ENCODE results near the gene COLEC11.
"Not testable (repeated sequence)": the region's sequence is repeated elsewhere in the genome, so short reads cannot be mapped to it uniquely, and the experiment has no call there.

COLEC11 gene

DNA sequence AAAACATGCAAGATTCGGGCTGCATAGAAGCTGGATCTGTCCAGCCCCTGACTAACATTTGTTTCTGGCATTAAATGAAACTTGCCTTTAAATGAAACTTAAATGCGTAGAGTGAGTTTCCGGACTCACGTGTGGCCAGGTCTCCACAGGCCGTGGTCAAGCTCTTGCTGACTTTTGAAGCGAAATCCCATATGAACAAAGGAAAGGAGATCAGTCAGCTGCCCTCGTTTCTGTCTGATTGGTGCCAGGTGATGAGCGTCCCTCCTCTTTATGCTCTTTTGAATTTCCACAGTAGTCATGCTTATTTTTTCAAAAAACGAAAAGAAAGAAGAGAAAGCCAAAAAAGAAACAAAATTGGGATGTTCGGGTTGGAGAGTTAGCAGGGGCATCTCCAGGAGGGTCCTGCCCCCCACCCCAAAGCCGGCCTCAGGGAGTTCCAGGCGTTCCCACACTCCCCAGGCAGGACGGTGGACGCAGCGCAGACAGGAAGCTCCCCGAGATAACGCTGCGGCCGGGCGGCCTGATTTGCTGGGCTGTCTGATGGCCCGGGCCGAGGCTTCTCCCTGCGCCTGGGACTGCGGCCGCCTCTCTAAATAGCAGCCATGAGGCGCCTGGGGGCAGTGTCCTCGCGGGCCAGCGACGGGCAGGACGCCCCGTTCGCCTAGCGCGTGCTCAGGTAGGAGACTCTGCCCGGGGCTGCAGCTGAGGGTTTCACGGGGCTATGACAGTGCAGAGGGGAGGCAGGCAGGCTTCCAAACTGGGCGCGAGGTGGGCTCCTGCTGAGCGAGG is at the start of gene COLEC11:
Gene COLEC11, plus strand, starts transcription at position 620 of the 789 bp plus-strand sequence. CDS start 9,229 bp downstream, outside the sequence.
- Mint-ChIP-seq H3K27ac (peak within 1 kb of the TSS; percentile 38), H3K36me3 (ENCODE audit: low read depth) (peaks cover 15% of the 10 kb centered on the region), H3K4me1 (peaks cover 25% of the 10 kb centered on the region)

DNA sequence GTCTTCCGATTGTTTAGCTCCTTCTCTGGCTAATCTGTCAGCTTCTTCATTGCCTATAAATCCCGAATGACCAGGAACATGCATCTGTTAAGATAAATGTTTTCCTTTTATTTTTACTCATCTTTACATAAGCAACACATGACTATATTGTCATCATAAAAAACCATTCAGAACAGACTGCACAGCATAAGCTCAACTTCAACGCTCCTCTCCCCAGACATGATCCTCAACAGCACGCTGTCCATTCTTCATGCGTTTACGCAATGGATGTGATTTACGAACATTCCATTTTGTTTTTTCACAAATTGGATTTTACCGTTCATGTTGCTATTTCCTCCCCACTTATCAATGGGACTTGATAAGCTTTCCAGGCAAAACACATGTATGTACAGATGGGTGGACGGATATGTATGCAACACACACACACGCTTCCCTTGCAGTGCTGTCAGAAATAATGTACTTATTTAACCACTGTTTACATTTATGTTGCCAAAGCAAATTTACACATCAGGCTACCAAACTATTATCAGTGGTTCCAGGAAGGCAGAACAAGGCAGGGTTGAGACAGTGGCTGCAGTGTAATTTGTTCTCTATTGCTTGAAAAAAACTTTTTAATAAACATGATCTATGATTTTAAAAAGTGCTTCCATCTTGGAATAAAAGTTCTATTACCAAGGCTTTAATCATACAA is 49.0 kb upstream of the COLEC11 start:
- ATAC-seq (no peak), DNase-seq (no peak)
- Mint-ChIP-seq H3K36me3 (ENCODE audit: low read depth) (peaks cover 72% of the 10 kb centered on the region), H3K9me3 (no peaks in the 10 kb centered on the region), H3K27me3 (no peaks in the 10 kb centered on the region), H3K4me1 (no peaks in the 10 kb centered on the region), H3K4me3 (no peak overlapping the region), H3K27ac (no peak overlapping the region)

More for the DNA sequence above, at the start of gene COLEC11:
- H3K4me3 Mint-ChIP-seq = no peak within 1 kb of the TSS
- ATAC-seq = no peak
- no peaks in the 10 kb centered on the region for H3K27me3 Mint-ChIP-seq
- no peaks in the 10 kb centered on the region for H3K9me3 Mint-ChIP-seq
- no peak for DNase-seq

DNA sequence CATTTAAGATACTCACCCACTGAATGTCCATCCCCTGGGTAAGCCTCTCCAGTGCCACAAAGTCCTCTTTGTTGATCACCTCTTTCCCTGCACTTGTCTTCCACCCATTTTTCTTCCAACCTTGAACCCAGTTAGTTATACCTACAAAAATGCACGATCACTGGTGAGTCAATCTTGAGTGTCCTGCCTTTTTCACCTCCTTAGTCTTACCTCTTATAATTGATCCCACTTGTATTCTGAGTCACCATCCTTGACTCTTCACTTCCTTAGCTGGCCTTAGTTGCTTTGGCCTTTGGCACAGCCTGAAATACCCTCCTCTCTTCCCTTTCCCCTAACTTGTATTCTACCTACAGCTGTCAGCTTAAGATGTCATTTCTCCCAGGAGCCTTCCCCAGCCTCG is 47.0 kb upstream of the COLEC11 start:
- peaks cover 76% of the 10 kb centered on the region for H3K36me3 Mint-ChIP-seq (ENCODE audit: low read depth)
- DNase-seq (no peak), ATAC-seq (no peak)
- H3K27me3 Mint-ChIP-seq = no peaks in the 10 kb centered on the region
- H3K4me1 Mint-ChIP-seq = no peaks in the 10 kb centered on the region
- H3K27ac Mint-ChIP-seq = peak overlapping the region; percentile 2
- H3K9me3 Mint-ChIP-seq = no peaks in the 10 kb centered on the region
- no peak overlapping the region for H3K4me3 Mint-ChIP-seq

DNA sequence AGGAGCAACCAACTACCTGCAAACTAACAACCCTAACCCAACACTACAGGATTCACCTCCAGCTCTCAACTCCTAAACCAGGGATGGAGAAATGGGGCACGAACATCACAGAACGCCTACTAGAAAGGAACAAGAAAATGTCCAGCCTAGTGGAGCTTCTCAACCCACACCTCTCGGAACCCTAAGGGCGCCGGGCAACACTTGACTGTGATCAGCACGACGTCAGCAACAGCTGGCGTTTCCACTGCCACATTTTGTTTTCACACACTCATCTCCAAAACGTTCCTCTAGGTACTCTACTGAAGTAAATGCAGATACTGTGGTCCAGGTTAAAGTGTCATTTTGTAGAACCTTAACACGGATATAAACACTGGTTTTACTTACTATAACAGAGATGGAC is 41.0 kb upstream of the COLEC11 start:
- Mint-ChIP-seq H3K27me3 (no peaks in the 10 kb centered on the region), H3K27ac (no peak overlapping the region), H3K36me3 (ENCODE audit: low read depth) (peaks cover 70% of the 10 kb centered on the region), H3K4me1 (peaks cover 39% of the 10 kb centered on the region), H3K4me3 (no peak overlapping the region), H3K9me3 (no peaks in the 10 kb centered on the region)
- ATAC-seq (no peak), DNase-seq (no peak)

DNA sequence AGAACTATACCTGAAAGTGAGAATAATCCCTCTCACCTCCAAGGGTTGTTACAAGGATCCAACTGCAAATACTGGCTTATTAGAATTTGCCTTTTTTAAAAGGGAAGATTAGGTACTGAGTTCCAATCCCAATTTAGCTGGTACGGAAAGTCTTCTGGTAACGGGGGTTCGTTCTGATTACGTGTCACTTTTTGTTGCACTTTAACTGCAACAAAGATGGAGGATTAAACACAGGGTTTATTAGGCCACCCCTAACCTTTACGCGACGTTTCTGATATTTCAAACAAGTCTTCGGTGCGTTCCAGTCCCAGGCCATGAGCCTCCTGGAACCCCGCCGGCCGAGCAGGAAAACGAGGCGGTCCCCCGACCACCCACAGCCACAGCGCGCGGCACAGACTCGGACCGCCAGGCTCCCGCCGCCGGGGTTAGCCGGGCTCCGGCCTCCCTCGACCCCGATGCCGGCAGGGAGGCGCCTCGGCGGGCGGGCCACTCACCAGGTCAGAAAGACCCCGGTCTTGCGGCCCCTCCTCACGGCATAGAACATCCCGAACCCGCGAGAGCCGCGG is 37.2 kb upstream of the COLEC11 start:
- Mint-ChIP-seq H3K4me3 (peak overlapping the region; percentile 91), H3K27me3 (no peaks in the 10 kb centered on the region), H3K4me1 (peaks cover 58% of the 10 kb centered on the region), H3K36me3 (ENCODE audit: low read depth) (peaks cover 43% of the 10 kb centered on the region), H3K9me3 (no peaks in the 10 kb centered on the region), H3K27ac (peak overlapping the region; percentile 94)
- no peak for ATAC-seq
- DNase-seq = no peak

DNA sequence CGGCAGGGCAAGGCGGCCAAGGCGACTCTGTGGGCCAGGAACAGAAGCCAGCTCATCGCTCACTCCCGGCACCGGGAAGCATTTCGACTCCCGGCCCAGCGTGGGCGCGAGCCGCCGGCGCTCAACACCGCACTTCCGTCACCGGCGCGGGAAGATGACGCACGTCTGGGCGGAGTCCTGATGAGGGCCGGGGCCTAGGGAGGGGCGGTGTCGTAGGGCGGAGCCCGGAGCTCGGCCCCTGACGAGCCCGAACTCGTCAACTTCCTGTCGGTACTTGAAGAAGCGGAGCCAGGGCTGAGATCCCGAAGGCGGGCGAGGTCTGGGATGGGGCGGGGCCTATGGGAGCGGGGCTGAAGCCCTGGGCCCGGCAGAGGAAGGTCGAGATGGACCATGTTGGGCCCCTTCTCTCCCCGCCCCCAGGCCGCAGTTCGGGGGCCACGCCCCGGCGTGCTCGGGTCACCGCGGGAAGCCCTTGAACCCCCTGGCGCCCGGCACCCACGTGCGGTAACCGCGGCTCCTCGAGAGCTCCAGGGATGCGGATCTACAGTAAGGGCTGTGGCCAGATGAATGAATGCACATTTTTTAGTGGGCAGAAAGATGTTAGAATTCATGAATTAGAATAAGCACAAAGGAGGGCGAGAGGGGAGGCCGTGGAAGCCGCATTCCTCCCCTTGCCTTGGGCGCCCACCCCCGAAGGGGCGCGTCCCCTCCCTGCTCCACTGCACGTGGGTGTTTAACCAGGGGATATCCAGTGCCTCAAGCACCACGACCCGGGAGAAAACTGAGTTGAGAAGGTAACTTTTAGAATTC is 36.5 kb upstream of the COLEC11 start, which contains the start of gene RNASEH1:
Gene RNASEH1, minus strand, starts transcription at position 129 of the 810 bp plus-strand sequence. Its CDS starts 73 bp downstream, at position 56.
- H3K9me3 Mint-ChIP-seq = no peaks in the 10 kb centered on the region
- peaks cover 42% of the 10 kb centered on the region for H3K36me3 Mint-ChIP-seq (ENCODE audit: low read depth)
- peak within 1 kb of the TSS; percentile 94 for H3K27ac Mint-ChIP-seq
- no peaks in the 10 kb centered on the region for H3K27me3 Mint-ChIP-seq
- peak; percentile 97 for ATAC-seq
- H3K4me1 Mint-ChIP-seq = peaks cover 59% of the 10 kb centered on the region
- DNase-seq = peak; percentile 100
- H3K4me3 Mint-ChIP-seq = peak within 1 kb of the TSS; percentile 91

DNA sequence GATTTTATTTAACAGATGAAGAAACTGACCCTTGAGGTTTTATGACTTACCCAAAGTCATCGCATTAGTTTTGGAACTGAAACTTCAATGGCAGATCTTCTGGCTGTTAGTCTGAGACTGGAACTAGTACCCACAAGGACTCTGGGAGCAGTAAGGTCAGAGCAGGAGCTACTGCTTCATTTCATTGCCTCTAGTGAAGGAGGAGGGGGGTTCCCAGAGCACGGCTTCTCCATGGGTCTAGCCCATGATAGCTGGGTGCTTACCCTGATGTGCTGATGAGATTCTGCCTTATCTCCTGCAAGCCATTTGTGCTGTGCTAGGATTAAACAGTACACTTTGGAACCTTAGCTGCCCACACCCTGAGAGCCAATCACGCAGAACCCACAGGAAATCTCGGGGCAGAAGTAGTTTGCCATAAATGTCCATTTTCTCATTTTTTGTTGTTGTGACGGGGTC is 31.4 kb upstream of the COLEC11 start:
- H3K4me3 Mint-ChIP-seq = no peak overlapping the region
- H3K4me1 Mint-ChIP-seq = peaks cover 31% of the 10 kb centered on the region
- H3K9me3 Mint-ChIP-seq = no peaks in the 10 kb centered on the region

DNA sequence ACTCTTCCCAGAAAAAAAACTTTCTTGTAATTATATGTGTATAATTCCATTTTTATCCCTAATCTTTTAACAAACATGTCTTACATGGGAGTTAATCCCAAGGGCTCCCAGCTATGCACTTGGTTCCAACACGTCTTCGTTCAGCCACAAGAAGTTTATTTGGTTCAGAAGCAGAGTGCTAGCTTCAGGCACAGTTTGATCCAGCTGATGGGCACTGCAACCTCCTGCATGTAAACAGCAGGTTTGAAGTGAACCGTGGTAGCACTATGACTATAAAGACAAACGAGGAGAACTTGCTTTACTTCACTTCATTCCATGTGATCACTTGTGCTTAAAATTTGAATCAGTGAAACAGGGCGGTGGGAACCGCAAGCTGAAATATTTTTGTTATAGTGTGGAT is 29.8 kb upstream of the COLEC11 start:
- Mint-ChIP-seq H3K4me3 (no peak overlapping the region), H3K27me3 (no peaks in the 10 kb centered on the region), H3K27ac (no peak overlapping the region), H3K36me3 (ENCODE audit: low read depth) (peaks cover 2% of the 10 kb centered on the region), H3K9me3 (no peaks in the 10 kb centered on the region), H3K4me1 (peaks cover 20% of the 10 kb centered on the region)
- no peak for ATAC-seq
- DNase-seq = no peak

More for the DNA sequence above, 31.4 kb upstream of the COLEC11 start:
- no peak overlapping the region for H3K27ac Mint-ChIP-seq
- H3K36me3 Mint-ChIP-seq (ENCODE audit: low read depth) = peaks cover 5% of the 10 kb centered on the region
- no peak for ATAC-seq
- DNase-seq = no peak
- no peaks in the 10 kb centered on the region for H3K27me3 Mint-ChIP-seq

DNA sequence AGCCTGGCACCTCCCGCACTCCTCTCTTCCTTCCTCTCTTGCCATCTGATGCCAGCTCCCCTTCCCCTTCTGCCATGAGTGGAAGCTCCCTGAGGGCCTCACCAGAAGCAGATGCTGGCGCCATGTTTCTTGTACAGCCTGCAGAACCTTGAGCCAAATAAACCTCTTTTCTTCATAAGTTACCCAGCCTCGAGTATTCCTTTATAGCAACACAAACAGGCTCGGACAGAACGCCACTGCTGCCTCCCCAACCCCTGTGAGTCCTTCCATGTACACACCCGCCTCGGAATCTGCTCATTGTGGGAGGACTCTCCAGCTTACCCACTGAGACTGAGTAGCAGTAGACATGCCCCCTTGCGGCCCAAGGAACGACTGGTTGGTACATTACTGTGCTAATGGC is 28.1 kb upstream of the COLEC11 start:
- no peaks in the 10 kb centered on the region for H3K27me3 Mint-ChIP-seq
- ATAC-seq = no peak
- no peak overlapping the region for H3K4me3 Mint-ChIP-seq
- H3K27ac Mint-ChIP-seq = no peak overlapping the region
- H3K9me3 Mint-ChIP-seq = no peaks in the 10 kb centered on the region
- H3K4me1 Mint-ChIP-seq = peaks cover 9% of the 10 kb centered on the region
- H3K36me3 Mint-ChIP-seq (ENCODE audit: low read depth) = peaks cover 2% of the 10 kb centered on the region
- DNase-seq = no peak

DNA sequence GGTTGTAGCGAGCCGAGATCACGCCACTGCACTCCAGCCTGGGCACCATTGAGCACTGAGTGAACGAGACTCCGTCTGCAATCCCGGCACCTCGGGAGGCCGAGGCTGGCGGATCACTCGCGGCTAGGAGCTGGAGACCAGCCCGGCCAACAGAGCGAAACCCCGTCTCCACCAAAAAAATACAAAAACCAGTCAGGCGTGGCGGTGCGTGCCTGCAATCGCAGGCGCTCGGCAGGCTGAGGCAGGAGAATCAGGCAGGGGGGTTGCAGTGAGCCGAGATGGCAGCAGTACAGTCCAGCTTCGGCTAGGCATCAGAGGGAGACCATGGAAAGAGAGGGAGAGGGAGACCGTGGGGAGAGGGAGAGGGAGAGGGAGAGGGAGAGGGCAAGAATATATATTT is 25.3 kb upstream of the COLEC11 start:
- not testable (repeated sequence) for H3K4me1 Mint-ChIP-seq; H3K4me3 Mint-ChIP-seq; H3K9me3 Mint-ChIP-seq; H3K27ac Mint-ChIP-seq; H3K36me3 Mint-ChIP-seq (ENCODE audit: low read depth); ATAC-seq; H3K27me3 Mint-ChIP-seq; DNase-seq

DNA sequence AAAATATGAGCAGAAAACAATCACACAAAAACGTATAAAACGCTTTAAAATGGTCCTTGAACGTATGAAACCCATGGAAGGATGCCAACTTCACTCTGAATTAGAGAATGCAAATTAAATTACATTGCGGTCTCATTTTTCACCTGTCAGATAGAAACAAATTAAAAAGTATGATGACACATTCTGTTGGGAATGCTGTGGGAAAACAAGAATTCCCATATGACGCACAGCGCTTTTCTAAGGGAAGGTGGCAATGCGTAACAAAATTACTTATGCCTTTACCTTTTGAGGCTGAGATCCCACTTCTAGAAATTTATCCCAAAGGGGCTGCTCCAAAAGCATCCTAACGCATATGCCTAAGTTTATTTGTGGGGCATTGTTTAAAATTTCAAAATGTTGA is 23.6 kb upstream of the COLEC11 start:
- Mint-ChIP-seq H3K4me1 (peaks cover 13% of the 10 kb centered on the region), H3K27ac (no peak overlapping the region), H3K36me3 (ENCODE audit: low read depth) (peaks cover 9% of the 10 kb centered on the region), H3K9me3 (no peaks in the 10 kb centered on the region), H3K27me3 (no peaks in the 10 kb centered on the region), H3K4me3 (no peak overlapping the region)
- no peak for DNase-seq
- ATAC-seq = no peak

DNA sequence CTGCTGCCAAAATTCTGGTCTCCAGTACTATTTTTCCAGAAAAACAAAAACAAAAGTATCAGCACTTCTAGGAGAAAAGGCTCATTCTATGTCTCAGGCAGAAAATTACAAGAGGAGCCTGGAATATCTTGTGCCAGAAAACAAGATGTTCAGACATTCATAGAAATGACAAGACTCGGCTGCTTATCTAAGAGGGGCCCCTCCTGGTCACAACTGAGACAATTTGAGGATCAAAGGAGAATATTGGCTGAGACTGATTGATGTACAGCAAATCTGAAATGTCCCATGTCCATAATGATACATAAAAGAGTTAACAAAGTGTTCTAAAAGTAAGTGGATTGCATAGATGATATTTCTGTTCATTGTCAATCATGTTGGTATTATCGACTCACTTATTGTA is 22.3 kb upstream of the COLEC11 start:
- ATAC-seq = no peak
- Mint-ChIP-seq H3K27ac (no peak overlapping the region), H3K9me3 (no peaks in the 10 kb centered on the region), H3K36me3 (ENCODE audit: low read depth) (peaks cover 23% of the 10 kb centered on the region), H3K27me3 (no peaks in the 10 kb centered on the region), H3K4me1 (peaks cover 27% of the 10 kb centered on the region), H3K4me3 (no peak overlapping the region)
- no peak for DNase-seq

DNA sequence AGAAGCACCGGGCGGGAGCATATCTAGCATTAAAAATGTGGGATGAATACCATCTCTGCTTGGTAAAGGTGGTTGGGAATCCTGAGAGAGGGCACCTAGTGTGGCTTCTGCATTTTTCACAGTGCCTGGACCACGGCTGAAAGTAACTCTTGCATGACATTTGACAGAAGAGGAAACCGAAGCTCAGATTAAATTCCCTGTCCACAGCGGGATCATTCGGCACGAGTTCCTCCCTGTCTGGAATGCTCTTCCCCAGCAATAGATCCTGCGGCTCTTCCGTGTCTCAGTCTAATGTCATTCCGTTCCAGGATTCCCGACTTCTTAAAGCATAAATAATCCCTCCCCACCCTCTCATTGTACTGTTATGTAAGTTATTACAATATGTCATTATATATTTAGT is 20.8 kb upstream of the COLEC11 start:
- H3K27me3 Mint-ChIP-seq = no peaks in the 10 kb centered on the region
- no peak overlapping the region for H3K27ac Mint-ChIP-seq
- H3K4me3 Mint-ChIP-seq = peak overlapping the region; percentile 96
- peaks cover 38% of the 10 kb centered on the region for H3K36me3 Mint-ChIP-seq (ENCODE audit: low read depth)
- no peak for DNase-seq
- no peaks in the 10 kb centered on the region for H3K9me3 Mint-ChIP-seq
- H3K4me1 Mint-ChIP-seq = peaks cover 42% of the 10 kb centered on the region
- no peak for ATAC-seq

Measured in activated naive CD8-positive, alpha-beta T cell treated with anti-CD3 and anti-CD28 coated beads, Interleukin-2, amount 50 U/mL, for 24 hours (primary cell).